ENCODE measurements around the gene STAC.
"Not testable (repeated sequence)": the region's sequence is repeated elsewhere in the genome, so short reads cannot be mapped to it uniquely, and the experiment has no call there.

Gene STAC

DNA sequence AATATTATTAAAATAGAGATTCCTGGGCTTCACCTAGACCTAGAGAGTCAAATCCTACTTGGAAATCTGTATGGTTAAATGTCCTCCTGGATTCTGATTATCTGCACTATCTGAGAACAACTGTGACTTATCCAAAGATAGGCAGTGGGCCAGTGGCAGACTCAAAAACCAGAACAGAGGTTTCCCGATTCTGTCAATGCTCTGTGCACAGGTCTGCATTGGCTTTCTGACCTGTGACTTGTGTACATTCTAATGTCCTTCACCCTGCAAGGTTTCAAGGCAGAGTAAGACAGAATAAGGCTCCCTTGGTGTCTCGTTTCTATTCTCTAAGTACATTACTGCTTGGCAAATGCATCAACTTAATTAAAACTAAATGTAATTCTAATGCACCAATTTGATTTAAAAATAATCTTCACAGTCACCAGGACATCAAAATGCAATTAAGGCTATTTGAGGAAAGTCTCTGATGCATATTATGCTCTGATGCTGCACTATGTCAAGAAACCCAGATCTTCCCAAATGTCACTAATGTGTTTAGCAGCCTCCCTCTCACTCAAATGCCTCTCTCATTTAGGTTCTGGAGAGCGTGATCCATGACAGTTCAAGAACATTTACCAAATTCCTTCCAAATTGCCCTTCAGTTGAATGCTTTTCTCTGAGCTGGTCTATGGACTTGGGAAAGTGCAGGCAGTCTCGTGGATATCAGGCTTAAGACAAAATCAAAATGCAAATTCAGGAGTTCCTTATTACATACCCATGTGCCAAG is 140.1 kb downstream of the STAC start:
- DNase-seq (ENCODE audit: low spot score) = no peak

DNA sequence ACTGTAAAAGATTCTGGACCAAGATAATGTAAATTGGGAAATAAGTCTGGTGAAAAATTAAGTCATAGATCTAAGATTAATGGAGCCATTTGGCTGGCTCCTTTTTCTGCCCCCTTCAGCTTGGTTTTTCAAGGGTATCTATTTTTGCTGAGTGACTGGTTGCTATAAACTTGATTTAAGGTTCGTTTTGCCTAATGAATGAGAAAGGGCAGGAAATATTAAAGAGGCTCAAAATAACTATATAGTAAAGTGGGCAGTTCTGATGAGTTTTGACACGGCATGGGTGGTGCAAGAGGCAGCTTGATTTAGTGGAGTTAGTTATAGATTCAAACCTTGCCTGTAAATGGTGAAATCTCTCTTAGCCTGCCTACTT is 140.7 kb downstream of the STAC start:
- no peak for DNase-seq (ENCODE audit: low spot score)

DNA sequence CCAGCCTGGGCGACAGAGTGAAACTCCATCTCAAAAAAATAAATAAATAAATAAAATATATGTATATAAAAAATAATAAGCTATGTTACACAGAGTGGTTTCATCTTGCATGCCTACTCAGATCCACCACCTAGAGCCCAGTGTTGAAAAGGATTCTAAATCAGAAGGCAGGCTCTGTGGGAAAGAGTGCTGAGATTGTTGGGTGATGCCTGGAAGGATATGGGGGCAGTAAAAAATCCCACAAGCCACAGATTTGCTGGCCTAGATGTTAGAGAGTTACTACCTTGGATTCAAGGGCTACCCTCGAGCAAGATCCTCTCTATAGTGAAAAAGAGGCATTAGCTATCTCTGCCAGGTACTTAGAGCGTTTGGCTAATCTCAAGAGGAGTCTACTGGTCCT is 144.3 kb downstream of the STAC start:
- DNase-seq (ENCODE audit: low spot score) = no peak

DNA sequence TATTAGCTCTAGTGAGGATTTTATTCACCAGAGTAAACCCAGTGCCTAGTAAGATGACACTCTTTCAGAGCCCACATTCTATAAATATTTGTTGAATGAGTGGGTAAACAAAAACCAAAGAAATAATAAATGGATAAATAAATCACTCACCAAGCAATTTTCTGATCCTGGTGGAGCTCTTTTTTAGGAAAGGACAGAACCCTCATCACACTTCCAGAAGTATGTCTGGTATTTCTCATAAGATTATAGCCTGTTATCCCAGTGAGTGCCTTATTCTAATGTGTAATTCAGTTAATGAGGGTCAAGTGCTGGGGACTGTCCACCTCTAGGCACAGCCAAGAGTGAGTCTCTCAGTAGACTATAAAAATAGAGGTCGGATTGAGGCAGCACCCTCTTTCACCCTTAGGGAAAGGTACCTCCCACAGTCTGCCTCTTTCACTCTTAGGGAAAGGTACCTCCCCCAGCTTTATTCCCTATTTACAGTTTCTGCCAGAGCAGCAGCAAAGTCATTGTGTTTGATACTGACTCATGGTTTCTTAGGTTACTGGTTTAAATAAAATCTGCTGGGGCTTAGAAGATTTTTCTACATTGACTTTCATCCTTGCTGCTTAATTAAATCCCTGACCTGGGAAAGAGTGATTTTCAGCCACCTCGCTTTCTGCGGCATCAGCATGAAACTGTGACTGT is 145.0 kb downstream of the STAC start:
- no peak for DNase-seq (ENCODE audit: low spot score)

DNA sequence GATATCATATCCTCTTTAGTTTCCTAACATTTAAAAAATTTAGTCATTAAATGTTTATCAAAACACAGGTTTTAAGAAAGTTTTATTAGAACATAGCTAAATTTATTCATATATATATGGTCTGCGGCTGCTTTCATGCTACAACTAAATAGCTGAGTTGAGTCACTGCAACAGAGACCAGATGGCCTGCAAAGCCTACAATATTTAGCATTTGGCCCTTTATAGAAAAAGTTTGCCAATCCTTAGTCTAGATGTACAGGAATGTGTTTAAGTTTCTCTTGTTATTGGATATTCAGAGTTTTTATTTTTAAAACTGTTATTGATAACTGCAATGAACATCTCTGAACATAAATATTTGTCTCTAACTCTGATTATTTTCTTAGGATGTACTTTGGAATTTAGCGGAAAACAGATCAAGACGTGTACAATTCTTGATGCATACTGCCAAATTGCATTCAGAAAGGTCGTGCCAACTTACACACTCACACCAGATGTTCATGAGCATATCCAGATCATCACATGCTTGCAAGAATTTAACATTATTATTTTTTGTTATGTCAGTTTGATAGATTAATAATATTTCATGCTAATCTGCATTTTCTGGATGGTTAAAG is 157.9 kb downstream of the STAC start:
- no peak for DNase-seq (ENCODE audit: low spot score)

DNA sequence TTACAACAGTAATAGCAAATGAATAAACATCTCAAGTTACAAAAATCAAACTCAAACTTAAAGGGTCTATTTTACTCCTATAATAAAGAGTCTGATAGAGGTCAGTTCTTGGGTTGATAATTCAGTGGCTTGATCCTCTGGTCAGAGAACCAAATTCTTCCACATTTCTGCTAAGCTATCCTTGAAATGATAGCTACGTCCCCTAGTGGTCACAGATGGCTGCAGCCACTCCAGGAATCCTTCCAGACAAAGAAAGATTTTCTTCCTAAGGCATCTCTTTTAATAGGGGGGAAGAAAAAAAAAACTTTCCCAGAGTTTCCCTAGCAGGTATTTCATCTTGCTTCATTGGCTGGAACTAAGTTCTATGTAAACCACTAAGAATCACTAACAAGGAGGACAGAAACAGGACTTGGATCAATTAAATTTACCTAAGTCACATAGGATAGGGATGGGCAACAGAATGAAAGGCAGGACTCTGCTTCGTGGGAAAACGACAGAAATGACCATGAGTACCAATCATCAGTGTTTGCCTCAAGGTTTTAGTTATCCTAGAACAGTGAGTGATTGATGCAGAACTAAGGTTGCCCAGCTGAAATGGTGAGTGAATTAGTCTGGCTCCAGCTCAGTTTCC is 160.7 kb downstream of the STAC start:
- no peak for DNase-seq (ENCODE audit: low spot score)

DNA sequence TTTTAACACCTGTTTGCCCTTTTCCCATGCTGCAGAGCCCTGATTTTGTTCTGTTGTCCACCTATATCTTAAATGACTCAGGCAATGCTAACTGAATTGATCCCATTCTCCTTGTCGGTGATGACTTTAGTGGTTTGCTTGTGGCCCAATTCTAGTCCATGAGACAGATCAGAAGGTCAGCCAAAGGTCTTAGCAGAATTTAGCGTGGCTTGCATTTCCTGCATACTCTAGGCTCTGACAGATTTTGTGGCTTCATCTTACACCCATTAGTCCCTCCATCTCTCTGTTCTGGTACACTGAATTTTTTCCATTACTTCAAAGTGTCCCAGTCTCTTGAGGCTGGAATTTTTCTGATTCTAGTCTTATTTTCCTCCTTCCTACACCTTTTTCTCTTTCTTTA is 161.9 kb downstream of the STAC start:
- no peak for DNase-seq (ENCODE audit: low spot score)

DNA sequence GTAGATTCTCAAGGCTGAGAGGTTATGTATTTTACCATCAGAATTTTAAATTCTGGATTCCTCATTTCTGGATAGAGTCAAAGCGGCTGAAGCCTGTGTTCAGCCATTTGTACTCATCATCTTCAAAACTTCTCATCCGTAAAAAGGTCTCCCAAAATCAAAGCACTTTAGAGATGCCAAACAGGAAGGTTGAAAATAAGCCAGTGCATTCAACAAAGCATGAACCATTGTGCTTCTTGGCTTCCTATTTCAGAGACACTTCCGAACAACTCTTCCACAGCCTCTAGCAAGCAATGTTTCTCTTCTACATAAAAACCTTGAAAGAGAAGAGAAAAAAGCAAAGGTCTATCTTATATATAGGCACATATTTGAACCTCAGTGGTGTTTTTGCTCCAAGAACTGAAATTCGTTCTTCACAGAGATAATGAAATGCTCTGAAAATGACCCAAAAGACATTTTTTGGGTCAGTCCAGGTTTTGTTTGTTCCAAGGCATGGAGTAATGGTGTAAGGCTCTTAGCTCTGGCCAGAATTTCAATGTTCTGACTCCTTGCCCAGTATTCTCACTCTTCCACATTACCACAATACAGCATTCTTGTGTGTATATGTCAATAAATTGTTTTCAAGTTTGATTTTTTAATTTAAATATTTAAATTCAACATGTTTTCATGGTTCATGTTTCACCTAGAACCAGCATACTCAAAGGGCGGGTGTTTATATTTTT is 163.1 kb downstream of the STAC start:
- DNase-seq (ENCODE audit: low spot score) = no peak

DNA sequence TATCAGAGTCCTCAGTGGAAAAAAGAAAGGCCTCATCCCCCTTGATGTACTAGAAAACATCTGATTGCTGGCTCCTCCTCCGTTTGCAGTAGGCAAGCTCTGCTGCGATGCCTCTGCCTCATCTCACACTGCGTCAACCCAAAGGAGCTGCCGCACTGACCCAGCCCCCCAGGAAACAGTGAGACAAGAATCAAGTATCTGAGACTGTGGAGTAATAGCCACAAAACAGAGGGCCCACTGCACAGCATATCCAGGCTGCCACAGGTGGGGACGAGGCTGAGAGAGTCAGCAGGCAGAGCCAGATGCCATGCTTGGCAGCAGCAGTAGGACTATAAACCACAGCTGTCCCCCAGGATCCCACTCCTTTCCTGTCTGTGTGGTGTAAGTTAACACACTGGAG is 165.9 kb downstream of the STAC start:
- no peak for DNase-seq (ENCODE audit: low spot score)

DNA sequence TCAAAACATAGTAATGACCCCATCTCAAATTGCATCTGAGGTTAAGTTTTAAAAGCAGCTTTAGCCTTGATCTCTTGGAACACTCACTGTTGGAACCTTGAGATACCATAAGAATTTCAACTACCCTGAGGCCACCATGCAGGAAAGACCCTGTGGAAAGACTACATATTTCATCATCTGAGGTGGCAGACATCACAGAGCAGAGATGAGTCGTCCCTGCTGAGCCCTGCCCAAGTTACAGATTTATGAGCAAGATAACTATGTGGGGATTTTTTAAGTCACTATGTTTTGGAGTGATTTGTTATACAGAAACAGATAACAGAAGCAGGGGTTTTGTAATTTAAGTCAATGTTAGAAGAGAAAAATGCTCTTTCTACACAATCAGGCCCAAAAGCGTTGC is 168.4 kb downstream of the STAC start:
- DNase-seq (ENCODE audit: low spot score) = no peak

DNA sequence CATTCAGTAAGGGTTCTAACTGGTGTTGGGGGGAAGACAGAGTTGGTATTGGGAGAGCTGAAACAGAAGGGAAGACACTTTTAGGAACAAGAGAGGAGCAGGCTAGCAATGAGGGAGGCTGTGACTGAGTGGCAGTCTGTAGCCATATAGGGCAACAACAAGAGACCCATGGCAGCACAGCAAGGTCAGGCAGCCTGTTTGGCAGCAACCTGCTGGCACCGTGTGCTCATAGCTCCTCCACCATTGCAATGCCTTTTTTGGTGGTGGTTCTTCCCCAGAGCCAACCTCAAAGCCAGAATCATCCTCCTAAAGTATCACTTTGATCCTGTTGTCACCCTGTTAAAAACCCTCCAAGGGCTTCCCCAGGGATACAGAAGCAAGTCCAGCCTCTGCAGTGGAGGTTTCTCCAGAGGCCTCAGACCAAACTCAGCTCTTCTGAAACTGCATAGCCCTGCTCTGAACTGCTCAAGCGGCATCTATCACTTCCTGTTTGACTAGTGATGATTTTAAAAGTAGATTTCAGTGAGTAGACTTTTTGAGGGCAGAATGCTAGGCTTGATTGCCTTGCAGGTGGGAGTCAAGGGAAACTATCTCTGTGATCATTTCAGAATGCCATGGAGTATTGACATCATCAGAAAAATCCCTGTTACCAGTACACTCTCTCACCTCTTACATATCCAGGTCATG is 176.9 kb downstream of the STAC start:
- no peak for DNase-seq (ENCODE audit: low spot score)

DNA sequence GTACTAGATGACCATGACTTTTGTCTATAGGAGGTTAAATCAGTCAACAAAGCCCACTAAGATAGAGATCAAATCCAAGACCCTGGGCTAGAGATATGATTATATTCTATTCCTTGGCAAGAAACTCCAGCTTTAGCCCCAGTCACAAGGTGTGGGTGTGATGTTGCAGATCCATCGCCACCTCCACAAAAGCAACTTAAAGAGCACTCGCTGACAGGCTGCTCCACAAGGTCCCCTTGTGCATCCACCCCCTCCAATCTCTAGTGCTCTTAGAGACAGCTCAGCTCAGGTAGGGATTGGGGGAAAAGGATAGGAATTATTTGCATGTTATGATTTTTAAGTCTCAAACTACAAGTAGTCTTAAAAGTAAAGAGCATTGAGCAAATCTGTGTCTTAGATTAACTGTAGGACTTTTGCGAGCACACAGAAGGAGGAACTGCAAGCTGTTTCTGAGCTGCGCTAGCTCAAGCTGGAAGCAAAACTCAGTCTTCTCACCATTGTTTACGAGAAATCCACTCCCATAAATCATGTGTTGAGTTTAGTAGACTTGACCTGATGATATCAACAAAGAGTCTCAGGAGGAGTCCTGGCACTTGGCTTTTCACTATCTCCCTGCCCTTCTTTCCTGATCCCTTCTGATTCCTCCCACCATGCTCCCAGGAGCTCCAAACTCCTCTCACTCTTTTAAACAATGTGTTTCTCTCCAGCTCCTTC is 177.6 kb downstream of the STAC start:
- no peak for DNase-seq (ENCODE audit: low spot score)

DNA sequence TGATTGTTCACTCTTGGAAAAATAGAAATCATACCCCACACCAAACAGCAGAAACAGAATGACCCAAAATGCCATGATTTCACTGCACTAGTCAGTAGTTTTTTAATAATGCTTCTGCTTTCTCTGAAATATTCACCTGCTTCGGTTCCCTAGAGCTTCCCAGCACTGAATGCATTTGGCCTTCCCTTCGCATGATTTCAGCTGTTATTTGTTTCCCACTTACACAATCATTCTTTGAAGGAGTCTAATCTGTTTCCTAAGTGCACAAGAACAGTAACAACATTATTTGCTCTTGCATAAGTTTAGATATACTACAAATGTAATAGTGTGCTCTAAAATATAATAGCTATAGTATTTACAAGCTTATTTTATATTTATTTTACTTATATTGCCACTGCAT is 178.7 kb downstream of the STAC start:
- DNase-seq (ENCODE audit: low spot score) = no peak

DNA sequence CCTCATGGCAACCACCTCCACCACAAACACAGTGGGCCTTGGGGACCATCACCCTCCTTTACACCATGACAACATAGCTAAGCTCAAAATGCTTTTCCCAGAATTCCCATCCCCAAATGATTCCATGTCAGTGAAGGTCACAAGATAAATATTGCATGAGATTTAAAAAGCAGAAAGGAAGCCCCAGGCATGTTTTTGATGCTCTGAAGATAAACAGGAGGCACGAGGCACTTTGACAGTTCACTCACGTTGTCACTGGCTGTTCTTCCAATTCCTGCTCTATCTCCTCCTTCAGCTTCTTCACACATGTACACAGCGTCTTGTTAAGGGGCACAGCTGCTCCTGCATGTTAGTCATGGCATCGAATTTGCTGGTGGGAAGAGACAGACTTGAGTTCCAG is 180.4 kb downstream of the STAC start:
- no peak for DNase-seq (ENCODE audit: low spot score)

DNA sequence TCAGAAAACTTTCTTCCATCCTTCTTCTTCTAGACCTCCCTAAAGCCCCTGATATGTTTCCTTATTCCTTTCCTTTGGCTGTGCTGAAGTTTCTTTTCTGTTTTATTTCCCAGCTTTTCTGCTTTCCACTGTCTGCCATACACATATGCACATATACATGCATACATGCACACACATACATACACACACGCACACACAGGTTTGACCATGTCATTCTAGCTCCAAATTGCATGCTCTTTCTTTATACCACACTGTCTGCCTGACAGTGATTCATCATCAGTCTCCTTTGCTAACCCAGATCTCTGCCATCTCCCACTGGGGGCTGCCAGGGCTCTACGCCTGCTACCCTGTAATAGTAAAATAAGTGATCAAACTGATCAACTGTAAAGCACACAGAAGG is 181.3 kb downstream of the STAC start:
- no peak for DNase-seq (ENCODE audit: low spot score)

DNA sequence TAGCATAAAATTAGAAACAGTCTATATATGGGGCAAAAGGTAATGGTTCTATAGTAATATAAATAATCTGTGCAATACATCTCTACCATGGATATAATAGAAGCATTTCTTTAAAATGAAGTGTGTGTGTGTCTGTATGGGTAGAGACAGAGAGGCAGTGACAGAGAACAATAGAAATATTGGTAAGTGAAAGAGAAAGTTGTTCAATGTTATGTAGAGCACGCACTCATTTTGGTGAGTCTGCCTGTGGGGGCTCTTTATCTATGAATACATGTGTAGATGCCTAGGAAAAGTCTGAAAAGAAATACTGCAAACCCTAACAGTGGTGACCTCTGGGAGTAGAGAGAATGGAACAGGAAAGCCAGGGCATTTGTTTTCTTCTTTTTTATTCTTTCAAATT is 182.6 kb downstream of the STAC start:
- DNase-seq (ENCODE audit: low spot score) = no peak

DNA sequence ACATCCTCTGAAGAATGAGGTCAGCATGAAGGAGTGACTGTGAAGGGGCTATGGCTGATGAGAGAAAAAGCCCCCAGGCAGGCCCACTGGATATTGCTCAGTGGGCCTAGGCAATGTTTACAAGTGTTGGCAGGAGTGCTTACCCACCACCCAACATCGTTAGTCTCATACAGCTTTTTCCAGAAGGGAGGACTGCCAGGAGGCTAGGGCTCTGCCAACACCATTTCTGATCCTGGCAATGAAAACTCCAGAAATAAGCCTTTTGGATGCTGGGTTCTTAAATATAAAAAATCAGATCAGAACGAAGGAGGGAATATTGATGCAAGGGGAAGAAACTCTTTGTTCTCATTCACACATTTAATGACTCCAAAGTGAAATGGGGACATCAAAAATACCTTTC is 194.9 kb downstream of the STAC start:
- DNase-seq (ENCODE audit: low spot score) = no peak

DNA sequence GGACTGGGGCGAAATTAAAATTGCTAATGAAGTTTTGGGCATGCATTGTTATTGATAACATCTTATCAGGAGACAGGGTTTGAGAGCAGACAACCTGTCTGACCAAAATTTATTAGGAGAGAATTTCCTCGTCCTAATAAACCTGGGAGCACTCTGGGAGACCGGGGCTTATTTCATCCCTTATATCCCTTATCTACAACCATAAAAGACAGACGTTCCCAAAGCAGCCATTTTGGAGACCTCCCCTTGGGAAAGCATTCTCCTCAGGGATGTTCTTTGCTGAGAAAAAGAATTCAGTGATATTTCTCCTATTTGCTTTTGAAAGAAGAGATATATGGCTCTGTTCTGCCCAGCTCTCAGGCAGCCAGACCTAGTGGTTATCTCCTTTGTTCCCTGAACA is 198.1 kb downstream of the STAC start:
- DNase-seq (ENCODE audit: low spot score) = not testable (repeated sequence)

DNA sequence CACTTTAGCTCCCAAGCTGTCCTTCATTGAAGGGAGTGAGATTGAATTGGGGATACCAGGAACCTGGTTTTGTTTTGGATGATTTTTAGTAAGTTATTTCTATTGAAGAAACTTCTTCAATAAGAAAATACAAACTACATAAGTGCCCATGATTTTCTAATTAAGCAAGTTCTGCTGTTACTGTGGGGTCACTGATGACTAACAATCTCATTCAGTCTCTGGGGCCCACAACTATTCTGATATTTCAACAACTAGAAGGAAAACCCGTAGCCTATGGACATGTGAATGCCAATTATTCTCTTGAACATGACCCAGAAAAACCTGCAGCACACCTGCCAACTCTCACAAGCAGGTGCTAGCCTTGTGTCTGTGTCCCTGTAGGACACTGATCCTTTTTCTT is 199.4 kb downstream of the STAC start:
- no peak for DNase-seq (ENCODE audit: low spot score)

DNA sequence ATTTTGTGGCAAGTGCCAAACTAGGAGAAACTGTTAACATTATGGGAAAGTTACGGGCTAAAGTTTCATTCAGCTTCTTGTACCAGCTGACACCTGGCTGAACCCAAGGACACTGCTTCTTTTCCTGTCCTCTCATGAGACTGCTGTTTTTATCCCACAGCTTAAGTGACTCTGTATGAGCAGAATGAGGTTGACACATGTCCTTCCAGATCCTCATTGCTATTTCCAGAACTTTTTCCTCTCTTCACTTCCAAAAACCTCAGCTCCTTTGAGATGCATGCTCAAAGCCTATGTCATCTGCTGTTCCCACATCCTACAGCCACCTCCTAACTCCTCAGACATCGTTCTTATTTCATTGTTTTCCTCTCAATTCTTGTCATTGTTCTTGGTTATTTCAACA is 200.4 kb downstream of the STAC start:
- no peak for DNase-seq (ENCODE audit: low spot score)

DNA sequence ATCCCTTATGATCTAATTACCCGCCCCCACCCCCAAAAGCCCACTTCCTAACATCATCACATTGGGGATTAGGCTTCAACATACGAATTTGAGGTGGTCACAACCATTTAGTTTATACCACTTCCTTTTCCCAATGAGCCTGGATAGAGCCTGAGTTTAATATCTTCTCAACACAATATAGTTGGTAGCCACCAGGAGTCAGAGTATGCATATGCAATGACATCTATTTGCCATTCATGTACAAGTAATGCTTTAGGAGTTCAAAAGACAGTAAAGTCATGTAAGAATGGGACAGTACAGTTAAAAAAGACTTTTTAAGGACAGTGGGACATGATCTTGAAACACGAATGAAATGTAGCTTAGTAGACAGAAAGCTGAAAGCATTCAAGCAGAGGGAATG is 211.7 kb downstream of the STAC start:
- no peak for DNase-seq (ENCODE audit: low spot score)
